Measurements from ENCODE around the gene PTK7. TPM values are rescaled to one million over a fixed set of nuclear protein-coding genes. Genes with fewer than 3 reads are reported as not detected.

The PTK7 gene
- total RNA-seq, 1 donor, result 190 TPM

DNA sequence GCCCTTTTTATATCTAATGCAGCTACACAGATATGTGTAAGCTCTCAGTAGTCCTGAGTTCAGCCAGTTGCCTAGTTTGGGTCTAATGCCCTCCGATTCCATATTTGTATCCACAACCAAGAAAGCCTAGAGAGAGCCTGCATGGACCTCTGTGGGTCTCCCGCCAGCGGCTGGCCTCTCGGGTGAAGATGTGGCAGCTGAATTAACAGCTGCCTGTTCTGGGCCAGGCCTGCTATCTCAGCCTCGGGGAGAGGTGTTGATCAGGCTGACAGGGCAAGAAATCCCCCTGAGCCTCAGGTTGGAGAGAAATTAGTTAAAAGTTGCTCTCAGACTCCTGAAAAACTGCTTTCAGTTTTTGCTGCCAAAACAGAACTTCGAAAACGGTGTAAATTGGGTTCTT is 19.8 kb downstream of the PTK7 start:
- H3K27me3 ChIP-seq (ENCODE audit: insufficient read depth, low read length), result no peaks in the 10 kb centered on the region
- TF ChIP-seq, protein P1, sequence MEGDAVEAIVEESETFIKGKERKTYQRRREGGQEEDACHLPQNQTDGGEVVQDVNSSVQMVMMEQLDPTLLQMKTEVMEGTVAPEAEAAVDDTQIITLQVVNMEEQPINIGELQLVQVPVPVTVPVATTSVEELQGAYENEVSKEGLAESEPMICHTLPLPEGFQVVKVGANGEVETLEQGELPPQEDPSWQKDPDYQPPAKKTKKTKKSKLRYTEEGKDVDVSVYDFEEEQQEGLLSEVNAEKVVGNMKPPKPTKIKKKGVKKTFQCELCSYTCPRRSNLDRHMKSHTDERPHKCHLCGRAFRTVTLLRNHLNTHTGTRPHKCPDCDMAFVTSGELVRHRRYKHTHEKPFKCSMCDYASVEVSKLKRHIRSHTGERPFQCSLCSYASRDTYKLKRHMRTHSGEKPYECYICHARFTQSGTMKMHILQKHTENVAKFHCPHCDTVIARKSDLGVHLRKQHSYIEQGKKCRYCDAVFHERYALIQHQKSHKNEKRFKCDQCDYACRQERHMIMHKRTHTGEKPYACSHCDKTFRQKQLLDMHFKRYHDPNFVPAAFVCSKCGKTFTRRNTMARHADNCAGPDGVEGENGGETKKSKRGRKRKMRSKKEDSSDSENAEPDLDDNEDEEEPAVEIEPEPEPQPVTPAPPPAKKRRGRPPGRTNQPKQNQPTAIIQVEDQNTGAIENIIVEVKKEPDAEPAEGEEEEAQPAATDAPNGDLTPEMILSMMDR (IDR thresholded peaks at IDR 0.05; ENCODE audit: extremely low read depth, low read depth, low read length), result no peak
- peak; percentile 69 for DNase-seq (ENCODE audit: insufficient read length, low spot score, missing footprints)
- no peaks in the 10 kb centered on the region for H3K36me3 ChIP-seq (ENCODE audit: insufficient read depth, low read length)
- peak overlapping the region; percentile 47 for H3K4me3 ChIP-seq (ENCODE audit: insufficient read depth, low read length)
- peak overlapping the region; percentile 16 for H2AFZ ChIP-seq (ENCODE audit: low read length)
- no peaks in the 10 kb centered on the region for H3K9me3 ChIP-seq (ENCODE audit: low read depth, low read length)
- H4K20me1 ChIP-seq (ENCODE audit: insufficient read depth, low read length), result peaks cover 9% of the 10 kb centered on the region
- H3K27ac ChIP-seq (ENCODE audit: low read depth, low read length), result peak overlapping the region; percentile 81
- H3K4me2 ChIP-seq (ENCODE audit: insufficient read depth, low read length), result peak overlapping the region; percentile 77
- peaks cover 54% of the 10 kb centered on the region for H3K79me2 ChIP-seq (ENCODE audit: insufficient read depth, low read length)
- H3K4me1 ChIP-seq (ENCODE audit: insufficient read depth, low read length), result peaks cover 40% of the 10 kb centered on the region

DNA sequence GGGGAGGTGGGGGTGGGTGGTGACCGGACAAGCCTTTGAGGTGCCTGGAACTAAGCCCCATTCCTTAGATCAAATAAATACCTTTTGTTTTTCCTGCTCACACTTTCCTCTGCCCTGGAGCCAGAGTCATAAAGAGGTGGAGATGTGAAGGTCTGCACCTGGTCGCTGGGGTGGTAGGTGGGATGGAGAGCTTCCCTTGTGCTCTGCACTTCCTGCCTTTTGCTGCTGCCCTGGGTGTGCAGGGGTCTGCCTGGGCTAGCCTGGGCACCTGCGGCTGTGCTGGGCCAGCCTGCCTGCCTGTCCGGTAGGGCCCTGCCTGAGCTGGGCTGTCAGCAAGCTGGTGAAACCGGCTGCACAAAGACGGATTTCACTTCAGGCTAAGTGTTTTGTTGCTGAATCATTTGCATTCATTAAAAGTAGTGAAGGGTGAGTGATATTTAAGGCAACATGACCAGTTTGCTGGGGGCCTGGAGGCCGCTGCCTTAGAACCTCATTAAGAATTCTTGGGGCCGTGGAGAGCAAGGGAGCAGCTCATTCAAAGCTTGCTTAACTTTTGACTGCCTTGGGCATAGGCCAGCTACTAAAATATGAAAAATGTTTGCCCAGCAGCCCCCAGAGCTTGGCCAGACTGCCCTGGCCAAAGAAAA is 20.5 kb downstream of the PTK7 start:
- Histone ChIP-seq H3K79me2 (ENCODE audit: insufficient read depth, low read length) (peaks cover 50% of the 10 kb centered on the region), H3K4me2 (ENCODE audit: insufficient read depth, low read length) (peak overlapping the region; percentile 77), H3K9me3 (ENCODE audit: low read depth, low read length) (no peaks in the 10 kb centered on the region), H3K4me3 (ENCODE audit: insufficient read depth, low read length) (peak overlapping the region; percentile 52), H3K27me3 (ENCODE audit: insufficient read depth, low read length) (no peaks in the 10 kb centered on the region), H3K36me3 (ENCODE audit: insufficient read depth, low read length) (no peaks in the 10 kb centered on the region), H2AFZ (ENCODE audit: low read length) (peak overlapping the region; percentile 16), H3K4me1 (ENCODE audit: insufficient read depth, low read length) (peaks cover 39% of the 10 kb centered on the region), H3K27ac (ENCODE audit: low read depth, low read length) (peak overlapping the region; percentile 81), H4K20me1 (ENCODE audit: insufficient read depth, low read length) (peaks cover 9% of the 10 kb centered on the region)
- TF ChIP-seq, protein P1 (IDR thresholded peaks at IDR 0.05; ENCODE audit: extremely low read depth, low read depth, low read length), result no peak
- DNase-seq (ENCODE audit: insufficient read length, low spot score, missing footprints), result peak; percentile 89

DNA sequence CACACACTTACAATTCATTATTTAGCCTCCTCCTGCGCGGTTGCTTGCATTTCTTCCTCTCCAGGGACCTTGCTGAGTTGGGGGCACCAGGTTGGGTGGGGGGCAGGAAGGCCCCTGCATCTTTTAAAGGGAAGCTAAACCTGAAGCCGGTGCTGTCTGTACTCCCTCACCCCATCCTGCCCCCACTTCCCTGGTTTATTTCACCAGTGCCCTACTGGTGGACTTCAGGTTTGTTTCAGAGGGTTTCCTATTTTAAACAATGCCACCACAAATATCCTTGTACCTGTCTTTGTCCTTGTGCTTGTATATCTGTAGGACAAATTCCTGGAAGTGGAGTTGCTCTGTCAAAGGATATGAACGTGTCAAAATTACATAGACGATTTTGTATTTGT is 21.0 kb downstream of the PTK7 start:
- no peak overlapping the region for H2AFZ ChIP-seq (ENCODE audit: low read length)
- TF ChIP-seq, protein P1 (IDR thresholded peaks at IDR 0.05; ENCODE audit: extremely low read depth, low read depth, low read length), result no peak
- H4K20me1 ChIP-seq (ENCODE audit: insufficient read depth, low read length), result peaks cover 13% of the 10 kb centered on the region

DNA sequence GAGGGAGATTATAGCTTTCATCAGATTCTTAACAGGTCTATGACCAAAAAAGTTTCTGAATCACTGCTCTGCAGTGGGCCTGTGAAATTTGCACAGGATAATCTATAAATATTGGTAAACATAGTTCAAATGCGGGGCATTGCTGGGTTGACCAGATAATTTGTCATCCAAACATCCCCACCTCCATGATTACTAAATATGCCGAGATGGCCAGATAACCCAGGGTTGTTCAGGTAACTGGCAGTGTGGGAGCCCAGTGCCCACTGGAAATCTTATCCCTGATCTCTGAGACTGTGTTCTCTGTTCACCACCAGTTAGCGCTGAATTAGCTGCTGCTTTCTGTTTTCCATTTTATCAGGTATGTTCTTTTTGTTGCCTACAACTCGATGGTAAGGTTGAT is 21.4 kb downstream of the PTK7 start:
- no peaks in the 10 kb centered on the region for H3K27me3 ChIP-seq (ENCODE audit: insufficient read depth, low read length)
- H3K4me3 ChIP-seq (ENCODE audit: insufficient read depth, low read length), result no peak overlapping the region
- H4K20me1 ChIP-seq (ENCODE audit: insufficient read depth, low read length), result peaks cover 15% of the 10 kb centered on the region
- H3K9me3 ChIP-seq (ENCODE audit: low read depth, low read length), result no peaks in the 10 kb centered on the region
- peak overlapping the region; percentile 77 for H3K4me2 ChIP-seq (ENCODE audit: insufficient read depth, low read length)
- peaks cover 39% of the 10 kb centered on the region for H3K4me1 ChIP-seq (ENCODE audit: insufficient read depth, low read length)
- H3K36me3 ChIP-seq (ENCODE audit: insufficient read depth, low read length), result no peaks in the 10 kb centered on the region
- TF ChIP-seq, protein P1 (IDR thresholded peaks at IDR 0.05; ENCODE audit: extremely low read depth, low read depth, low read length), result no peak
- peak overlapping the region; percentile 81 for H3K27ac ChIP-seq (ENCODE audit: low read depth, low read length)
- H3K79me2 ChIP-seq (ENCODE audit: insufficient read depth, low read length), result peaks cover 45% of the 10 kb centered on the region
- DNase-seq (ENCODE audit: insufficient read length, low spot score, missing footprints), result no peak
- H2AFZ ChIP-seq (ENCODE audit: low read length), result no peak overlapping the region

More for the DNA sequence above, 21.0 kb downstream of the PTK7 start:
- peak overlapping the region; percentile 77 for H3K4me2 ChIP-seq (ENCODE audit: insufficient read depth, low read length)
- H3K79me2 ChIP-seq (ENCODE audit: insufficient read depth, low read length), result peaks cover 49% of the 10 kb centered on the region
- no peaks in the 10 kb centered on the region for H3K27me3 ChIP-seq (ENCODE audit: insufficient read depth, low read length)
- peaks cover 39% of the 10 kb centered on the region for H3K4me1 ChIP-seq (ENCODE audit: insufficient read depth, low read length)
- DNase-seq (ENCODE audit: insufficient read length, low spot score, missing footprints), result peak; percentile 82
- H3K4me3 ChIP-seq (ENCODE audit: insufficient read depth, low read length), result peak overlapping the region; percentile 52
- H3K27ac ChIP-seq (ENCODE audit: low read depth, low read length), result peak overlapping the region; percentile 81
- H3K36me3 ChIP-seq (ENCODE audit: insufficient read depth, low read length), result no peaks in the 10 kb centered on the region
- H3K9me3 ChIP-seq (ENCODE audit: low read depth, low read length), result no peaks in the 10 kb centered on the region

Data from osteoblast (primary cell).